ENCODE measurements around the gene ADM2.
"Not testable (repeated sequence)": the region's sequence is repeated elsewhere in the genome, so short reads cannot be mapped to it uniquely, and the experiment has no call there.

The ADM2 gene

DNA sequence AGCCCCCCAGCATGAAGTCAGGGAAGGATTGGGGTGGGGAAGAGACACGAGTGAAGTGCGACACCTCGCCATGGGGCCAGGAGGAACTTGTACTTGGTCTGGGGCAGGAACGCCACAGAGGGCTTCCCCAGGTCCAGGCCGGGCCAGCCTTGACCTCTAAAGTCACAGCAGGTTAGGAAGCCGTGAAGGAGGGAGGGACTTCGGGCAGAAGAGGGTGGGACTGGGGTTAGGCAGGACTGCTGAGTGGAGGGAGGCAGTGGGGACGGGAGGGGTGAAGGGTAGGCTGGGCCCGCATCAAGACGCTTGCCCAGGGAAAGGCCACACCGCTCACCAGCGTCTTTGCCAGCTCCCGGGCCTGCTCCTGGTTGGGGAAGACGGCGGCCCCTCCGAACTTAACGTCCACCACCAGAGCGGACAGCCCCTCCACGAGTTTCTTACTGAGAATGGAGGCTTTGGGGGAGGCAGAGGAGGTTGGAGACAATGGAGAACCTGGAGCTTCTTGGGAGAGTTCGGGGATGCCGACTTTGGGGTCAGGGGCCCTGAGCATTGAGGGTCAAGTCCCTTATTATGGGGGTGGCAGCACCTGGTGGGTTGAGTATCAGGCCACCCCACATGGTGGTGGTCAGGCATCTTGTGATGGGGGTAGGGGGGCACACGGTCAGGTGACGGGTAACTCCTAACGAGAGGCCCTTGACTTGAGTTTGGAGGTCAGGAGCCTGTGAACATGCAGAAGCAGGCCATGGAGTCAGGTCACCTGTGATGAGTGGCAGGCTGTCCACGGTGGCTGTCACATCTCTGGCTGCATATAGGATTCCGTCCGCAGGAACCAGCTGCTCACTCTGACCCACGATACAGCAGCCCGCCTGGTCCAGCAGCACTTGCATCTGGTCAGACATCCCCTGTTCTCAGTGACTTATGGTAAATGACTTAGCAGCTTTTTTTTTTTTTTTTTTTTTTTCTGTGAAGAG is 45.8 kb downstream of the ADM2 start:
- DNase-seq, result peak; percentile 74

DNA sequence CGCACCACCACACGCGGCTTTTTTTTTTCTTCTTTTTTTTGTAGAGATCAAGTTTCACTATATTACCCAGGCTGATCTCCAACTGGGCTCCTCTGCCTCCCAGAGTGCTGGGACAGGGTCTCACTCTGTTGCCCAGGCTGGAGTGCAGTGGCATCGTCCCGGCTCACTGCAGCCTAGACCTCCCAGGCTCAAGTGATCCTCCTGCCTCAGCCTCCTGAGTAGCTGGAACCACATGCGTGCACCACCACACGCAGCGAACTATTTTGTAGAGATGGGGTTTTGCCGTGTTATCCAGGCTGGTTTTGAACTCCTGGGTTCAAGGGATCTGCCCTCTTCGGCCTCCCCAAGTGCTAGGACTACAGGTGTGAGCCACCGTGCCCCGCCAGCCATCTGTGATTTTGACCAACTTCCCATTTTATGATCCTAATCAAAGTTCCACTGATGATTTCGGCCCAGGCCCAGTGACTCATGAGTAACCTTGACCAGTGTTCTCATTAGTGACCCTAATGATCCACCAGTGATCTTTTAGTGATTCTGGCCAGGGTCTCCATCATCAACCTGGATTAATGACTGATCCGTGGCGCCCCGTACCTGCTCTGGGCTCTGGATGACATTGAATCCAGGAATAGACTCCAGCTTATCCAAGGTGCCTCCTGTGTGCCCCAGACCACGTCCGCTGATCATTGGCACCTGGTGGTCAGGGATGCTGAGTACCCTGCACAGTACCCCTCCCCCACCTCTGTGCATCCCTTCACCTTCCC is 46.8 kb downstream of the ADM2 start:
- DNase-seq, result no peak

DNA sequence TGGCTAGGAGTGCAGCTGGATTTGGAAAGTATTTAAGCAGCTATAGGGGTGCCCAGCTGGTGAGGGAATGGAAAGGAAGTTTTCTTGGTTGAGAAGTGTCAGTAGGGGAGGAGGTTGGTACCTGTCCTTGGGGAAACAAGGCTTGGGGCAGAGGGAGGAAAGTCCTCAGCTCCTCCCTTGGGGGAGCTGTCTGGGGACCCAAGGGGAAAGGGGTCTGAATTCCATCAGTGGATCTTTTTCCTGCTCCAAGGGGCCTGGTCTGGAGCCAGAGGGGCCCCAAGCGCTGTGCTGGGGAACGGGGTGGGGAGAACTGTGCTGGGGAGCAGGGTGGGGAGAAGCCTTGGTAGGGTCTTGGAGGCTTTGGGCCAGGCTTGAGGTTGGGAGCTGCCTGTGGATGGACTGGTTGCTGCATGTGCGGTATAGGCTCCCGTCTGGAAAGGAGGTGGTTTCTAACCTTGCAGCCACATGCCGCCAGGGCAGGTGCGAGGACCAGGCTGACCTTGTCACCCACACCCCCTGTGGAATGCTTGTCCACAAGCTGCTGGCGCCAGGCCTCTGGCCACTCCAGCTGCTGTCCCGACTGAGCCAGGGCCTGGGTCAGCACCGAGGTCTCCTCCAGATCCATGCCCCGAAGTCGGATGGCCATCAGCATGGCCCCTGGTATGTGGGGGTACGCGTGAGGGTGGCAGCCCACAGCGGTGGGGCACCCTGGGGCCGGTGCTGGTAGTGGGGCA is 47.5 kb downstream of the ADM2 start:
- DNase-seq, result peak; percentile 28

DNA sequence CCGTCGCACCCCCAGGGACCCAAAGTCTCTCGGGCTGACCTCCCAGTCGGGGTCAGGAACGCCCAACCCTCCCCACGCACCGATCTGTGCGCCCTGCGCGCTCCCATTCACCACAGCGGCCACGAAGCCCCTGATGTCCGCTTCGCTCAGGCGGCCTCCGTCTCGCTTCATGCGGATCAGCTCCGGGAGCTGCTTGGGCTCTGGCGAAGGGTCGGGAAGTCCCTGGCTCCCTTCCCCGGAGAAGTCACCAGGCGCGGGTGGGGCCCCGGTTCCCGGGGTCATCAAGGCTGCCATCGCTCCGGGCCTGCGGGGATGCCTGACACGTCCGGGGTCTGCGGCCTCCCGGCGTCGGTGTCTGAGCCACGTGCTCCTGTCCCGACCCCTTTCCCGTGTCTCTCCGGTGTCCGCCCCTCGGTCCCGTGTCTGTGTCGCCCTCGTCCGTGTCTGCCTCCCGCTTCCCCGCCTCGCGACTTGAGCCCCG is 48.1 kb downstream of the ADM2 start:
- DNase-seq, result no peak

DNA sequence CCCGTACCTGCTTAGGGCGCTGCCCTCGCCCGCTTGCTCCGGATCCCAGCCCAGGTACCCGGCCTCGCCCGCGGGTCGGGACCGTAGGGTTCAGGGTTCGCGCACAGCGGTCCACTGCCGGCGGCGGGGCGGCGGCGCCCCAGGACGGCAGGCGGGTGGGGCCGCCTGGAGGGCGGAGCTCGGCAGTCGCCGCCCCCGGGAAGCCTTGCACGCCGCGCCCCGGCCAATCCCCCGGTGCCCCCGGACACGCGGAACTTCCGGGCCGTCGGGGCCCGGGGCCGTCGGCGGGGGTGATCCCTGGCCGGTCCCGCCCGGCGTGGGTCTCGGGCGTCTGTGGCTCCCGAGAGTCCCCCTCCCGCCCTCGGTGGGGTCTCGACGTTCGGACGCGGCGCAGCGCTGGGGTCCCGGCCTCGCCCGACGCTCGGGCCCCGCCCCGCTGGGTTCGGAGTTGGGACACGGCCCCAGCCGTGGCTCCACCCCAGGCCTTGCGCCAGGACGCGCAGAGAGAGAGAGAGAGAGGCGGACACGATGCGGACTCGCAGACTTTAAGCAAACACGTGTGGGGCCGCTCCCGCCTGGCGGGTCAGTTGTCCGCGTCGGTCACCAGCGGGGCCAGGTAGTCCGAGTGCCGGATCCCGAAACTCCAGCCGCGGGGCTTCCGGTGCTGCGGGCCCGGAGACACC is 48.7 kb downstream of the ADM2 start, which contains the start of gene TYMP:
Gene TYMP, minus strand, starts transcription at position 116 of the 683 bp plus-strand sequence. CDS start 303 bp downstream, outside the sequence.
- DNase-seq, result peak; percentile 84

DNA sequence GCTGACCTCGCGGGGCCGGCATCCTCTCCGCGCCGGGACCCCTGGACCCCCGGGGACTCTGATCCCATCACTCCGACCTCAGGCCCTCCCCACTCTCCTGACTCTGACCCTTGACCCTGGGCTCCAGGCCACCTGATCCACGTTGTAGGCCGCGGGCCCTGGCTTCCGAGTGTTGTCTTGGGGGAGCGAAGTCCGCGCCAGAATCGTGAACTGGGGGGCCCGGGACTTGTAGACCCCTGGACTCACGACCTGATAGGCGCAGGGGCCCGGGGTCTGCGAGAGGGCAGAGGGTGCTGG is 49.2 kb downstream of the ADM2 start:
- no peak for DNase-seq

DNA sequence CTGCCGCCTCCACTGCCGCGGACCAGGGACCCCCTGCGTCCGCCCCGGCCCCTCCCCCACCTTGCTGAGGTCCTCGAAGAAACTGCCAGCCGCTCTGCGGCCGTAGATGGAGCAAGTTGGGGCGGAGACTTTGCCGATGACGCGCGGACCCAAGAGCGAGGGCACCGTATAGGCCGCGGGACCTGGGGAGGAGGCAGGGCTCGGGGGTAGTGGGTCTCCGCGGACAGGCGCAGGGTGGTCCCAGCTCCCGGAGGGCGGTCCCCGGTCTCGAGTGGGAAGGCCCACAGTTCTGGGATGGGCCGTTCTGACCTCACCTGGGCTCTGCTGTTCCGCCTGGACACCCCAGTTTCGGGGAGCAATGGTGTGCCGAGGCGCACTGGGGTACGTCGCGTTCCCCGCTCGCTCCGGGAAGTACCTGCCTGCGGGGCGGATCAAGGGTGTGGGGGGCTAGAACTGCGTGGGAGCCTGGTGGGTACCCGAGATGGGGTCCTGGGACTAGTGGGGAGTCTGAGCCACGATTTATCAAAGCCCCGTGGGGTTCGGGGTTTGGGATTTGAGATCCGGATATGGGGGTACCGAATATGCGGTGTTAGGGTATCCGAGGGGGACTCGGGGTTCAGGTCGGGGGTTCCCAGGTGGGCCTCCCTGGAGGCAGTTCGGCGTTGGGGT is 49.7 kb downstream of the ADM2 start:
- peak; percentile 90 for DNase-seq

DNA sequence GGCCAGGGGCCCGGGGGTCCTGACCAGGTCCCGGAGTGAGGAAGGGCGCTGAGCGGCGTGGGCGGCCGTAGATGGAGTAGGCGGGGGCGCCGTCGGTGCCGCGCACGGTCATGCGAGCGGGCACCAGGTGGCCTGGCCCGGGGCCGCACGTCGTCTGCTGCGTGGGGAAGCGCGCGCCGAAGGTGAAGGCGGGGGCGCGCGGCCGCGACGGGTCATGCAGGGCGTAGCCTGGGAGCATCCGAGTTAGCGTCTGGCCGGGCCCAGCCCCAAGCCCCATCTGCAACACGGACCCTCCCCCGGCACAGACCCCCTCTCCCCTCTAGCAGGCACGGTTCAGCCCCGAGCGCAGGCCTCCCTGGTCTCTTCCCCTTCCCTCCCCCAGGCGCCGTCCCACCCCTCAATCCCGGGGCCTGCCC is 50.2 kb downstream of the ADM2 start:
- DNase-seq, result peak; percentile 82

DNA sequence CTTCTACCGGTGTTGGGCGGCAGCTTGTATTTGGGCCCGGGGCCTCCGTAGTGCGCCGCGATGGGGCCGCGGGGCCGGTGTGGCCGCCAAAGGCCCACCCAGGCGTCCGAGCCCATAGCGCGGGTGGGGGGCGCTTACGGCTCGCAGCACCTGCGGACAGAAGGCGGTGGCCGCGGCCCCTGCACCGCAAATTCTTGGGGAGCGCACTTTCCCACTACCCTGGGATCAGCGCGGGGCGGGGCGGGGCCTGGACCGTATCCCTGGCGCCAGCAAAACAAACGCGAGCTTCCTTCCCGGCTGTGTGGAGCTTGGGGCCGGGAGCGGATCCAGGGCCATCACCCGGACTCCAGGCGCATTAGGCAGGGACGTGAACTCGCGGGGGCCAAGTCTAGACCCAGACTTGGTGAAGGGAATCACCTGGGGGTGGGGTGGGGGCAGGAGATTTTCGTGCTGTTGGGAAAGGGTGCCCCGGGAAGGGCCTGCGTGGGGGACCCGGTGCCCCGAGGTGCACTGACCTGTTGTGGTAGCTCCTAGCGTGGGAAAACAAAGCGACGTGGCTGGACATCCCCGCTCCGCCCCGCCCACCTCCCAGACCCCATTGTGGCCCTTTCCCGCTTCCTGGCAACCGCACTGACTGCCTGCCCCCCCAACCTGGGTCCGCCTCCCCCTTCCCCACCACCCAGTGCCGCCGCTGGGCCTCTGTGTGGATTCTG is 50.8 kb downstream of the ADM2 start:
- DNase-seq, result peak; percentile 51

DNA sequence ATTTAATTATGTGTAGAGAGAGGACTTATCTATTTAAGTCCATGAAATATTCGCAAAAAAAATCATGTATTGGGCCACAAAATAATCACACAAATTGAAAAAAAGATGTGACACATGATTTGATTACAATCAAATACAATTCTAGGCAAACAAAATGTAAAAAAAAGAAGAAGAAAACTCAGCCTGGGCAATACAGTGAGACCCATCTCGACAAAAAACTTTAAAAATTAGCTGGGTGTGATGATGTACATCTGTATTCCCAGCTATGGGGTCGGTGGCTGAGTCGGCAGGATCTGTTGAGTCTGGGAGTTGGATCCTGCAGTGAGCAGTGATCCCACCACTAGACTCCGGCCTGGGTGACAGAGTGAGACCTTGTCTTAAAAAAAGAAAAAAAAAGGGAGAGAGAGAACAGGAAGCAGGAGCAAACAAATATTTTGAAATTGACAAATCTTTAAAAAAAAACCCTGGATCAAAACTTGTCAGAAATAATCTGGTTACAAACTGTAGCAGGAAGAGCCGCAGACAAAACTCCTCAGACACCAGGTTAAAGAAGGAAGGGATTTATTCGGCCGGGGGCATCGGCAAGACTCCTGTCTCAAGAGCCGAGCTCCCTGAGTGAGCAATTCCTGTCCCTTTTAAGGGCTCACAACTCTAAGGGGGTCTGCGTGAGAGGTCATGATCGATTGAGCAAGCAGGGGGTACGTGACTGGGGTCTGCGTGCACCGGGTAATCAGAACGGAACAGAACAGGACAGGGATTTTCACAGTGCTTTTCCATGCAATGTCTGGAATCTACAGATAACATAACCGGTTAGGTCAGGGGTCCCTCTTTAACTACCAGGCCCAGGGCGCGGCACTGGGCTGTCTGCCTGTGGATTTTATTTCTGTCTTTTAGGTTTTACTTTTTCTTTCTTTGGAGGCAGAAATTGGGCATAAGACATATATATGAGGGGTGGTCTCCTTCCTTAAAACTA is 51.8 kb downstream of the ADM2 start:
- no peak for DNase-seq

DNA sequence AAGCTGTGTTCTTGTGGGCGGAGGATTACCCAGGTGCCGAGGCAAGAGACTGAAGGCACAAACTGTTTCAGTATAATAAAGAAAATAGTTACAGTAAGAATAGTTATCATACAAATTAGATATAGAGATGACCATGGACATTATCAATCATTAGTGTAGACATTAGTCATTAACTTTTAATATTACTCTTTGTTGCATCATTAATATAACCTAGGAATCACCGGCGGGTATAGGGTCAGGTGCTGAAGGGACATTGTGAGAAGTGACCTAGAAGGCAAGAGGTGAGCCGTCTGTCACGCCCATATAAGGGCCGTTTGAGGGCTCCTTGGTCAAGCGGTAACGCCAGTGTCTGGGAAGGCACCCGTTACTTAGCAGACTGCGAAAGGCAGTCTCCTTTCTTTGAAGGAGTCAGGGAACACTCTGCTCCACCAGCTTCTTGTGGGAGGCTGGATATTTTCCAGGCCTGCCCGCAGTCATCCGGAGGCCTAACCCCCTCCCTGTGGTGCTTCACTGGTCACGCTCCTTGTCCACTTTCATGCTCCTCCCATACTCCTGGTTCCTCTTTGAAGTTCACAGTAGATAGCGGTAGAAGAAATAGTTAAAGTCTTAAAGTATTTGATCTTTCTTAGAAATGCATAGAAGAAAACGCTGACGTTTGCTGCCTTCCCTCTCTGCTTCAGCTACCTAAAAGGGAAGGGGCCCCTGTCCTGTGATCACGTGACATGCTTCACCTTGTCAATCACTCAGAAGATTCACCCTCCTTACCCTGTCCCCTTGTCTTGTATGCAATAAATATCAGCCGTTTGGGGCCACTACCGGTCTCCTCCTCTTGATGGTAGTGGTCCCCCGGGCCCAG is 52.7 kb downstream of the ADM2 start:
- DNase-seq, result not testable (repeated sequence)

DNA sequence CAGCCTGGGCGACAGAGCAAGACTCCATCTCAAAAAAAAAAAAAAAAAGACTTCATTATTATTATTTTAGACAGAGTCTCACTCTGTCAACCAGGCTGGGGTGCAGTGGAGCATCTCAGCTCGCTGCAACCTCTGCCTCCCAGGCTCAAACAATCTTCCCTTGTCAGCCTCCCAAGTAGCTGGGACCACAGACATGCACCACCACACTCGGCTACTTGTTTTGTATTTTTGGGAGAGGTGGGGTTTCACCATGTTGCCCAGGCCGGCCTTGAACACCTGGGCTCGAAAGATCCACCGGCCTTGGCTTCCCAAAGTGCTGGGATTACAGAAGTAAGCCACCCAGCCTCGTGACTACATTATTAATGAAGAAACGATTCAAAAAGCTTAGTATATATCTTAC is 53.8 kb downstream of the ADM2 start:
- DNase-seq, result no peak

Data from stimulated activated CD4-positive, alpha-beta T cell treated with anti-CD3 and anti-CD28 coated beads, Interleukin-15, amount 100 ng/mL, for 24 hours (primary cell).